SK-N-SH (cell line): ENCODE results near the gene ADCY10. TPM values are rescaled to one million over a fixed set of nuclear protein-coding genes. Genes with fewer than 3 reads are reported as not detected.

Experiments used
- CTCF ChIA-PET: fragments of 300-600, 350-600 bp; formaldehyde crosslinking; extraction: SDS; loops from one replicate; lab custom pipeline; 2021; lab: Yijun Ruan, JAX
- POLR2A ChIA-PET: fragments of 350-600 bp; sonication (Branson Sonifier 250); formaldehyde crosslinking; extraction: SDS; loops from one replicate; lab custom pipeline; 2020; ENCODE audit warnings: antibody characterized with exemption, inconsistent platforms; lab: Yijun Ruan, JAX
- DNase-seq: peaks from one replicate; pipeline ENCODE4 v3.0.0; 2012
- H2AFZ ChIP-seq: fragments of 200-600 bp; sonication (generic); 2 replicates; pipeline ENCODE4 v1.8.1; 2016; ENCODE audit warnings: antibody characterized with exemption, mild to moderate bottlenecking, low read depth
- H3F3A ChIP-seq: fragments of 200-600 bp; sonication (generic); replicated peaks from 2 replicates; pipeline ENCODE3; 2016; ENCODE audit warnings: antibody characterized with exemption, mild to moderate bottlenecking; ENCODE audit not compliant: insufficient read depth
- H3K27ac ChIP-seq, 2 experiments: fragments of 200-500 bp in 1 of 2; fragments of 200-600 bp in 1 of 2; sonication (Bioruptor generic) in 1 of 2; sonication (generic), shearing (Covaris generic) in 1 of 2; 2 replicates each; pipeline versions ENCODE4 v1.5.1 to v1.6.1; 2014 to 2016; ENCODE audit warnings: low read depth in 2 of 2, inconsistent platforms in 1 of 2, low read length in 1 of 2, mild to moderate bottlenecking in 1 of 2, mixed read lengths in 1 of 2
- H3K27me3 ChIP-seq: fragments of 200-600 bp; sonication (generic), shearing (Covaris generic); 2 replicates; pipeline ENCODE4 v1.6.1; 2016; ENCODE audit warnings: mixed run types; ENCODE audit not compliant: insufficient read depth
- H3K36me3 ChIP-seq, 2 experiments: fragments of 200-500 bp in 1 of 2; fragments of 200-600 bp in 1 of 2; sonication (Bioruptor generic) in 1 of 2; sonication (generic) in 1 of 2; replicated peaks in 1 of 2; 2 replicates each; pipeline versions ENCODE3 to v1.5.1; 2014 to 2016; ENCODE audit warnings: low read length in 1 of 2, mild to moderate bottlenecking in 1 of 2; ENCODE audit not compliant: insufficient read depth in 2 of 2, control insufficient read depth in 1 of 2
- H3K4me1 ChIP-seq, 2 experiments: fragments of 200-500 bp in 1 of 2; fragments of 200-600 bp in 1 of 2; sonication (Bioruptor generic) in 1 of 2; sonication (generic), shearing (Covaris generic) in 1 of 2; 2 replicates each; pipeline versions ENCODE4 v1.5.1 to v1.6.1; 2014 to 2016; ENCODE audit warnings: low read depth in 1 of 2, low read length in 1 of 2, mixed run types in 1 of 2; ENCODE audit not compliant: insufficient read depth in 2 of 2, control insufficient read depth in 1 of 2
- H3K4me2 ChIP-seq: fragments of 200-600 bp; sonication (generic), shearing (Covaris generic); 2 replicates; pipeline ENCODE4 v1.6.1; 2017; ENCODE audit warnings: mixed run types
- H3K4me3 ChIP-seq, 2 experiments: fragments of 200-500 bp in 1 of 2; fragments of 200-600 bp in 1 of 2; sonication (Bioruptor generic) in 1 of 2; sonication (generic), shearing (Covaris generic) in 1 of 2; 2 replicates each; pipeline versions ENCODE4 v1.5.1 to v1.8.1; 2014 to 2016; ENCODE audit warnings: low read depth in 2 of 2, inconsistent platforms in 1 of 2, low read length in 1 of 2, mild to moderate bottlenecking in 1 of 2, mixed read lengths in 1 of 2, moderate library complexity in 1 of 2
- H3K79me2 ChIP-seq: fragments of 200-600 bp; sonication (generic); 2 replicates; pipeline ENCODE4 v1.8.1; 2017; ENCODE audit warnings: mild to moderate bottlenecking; ENCODE audit not compliant: insufficient read depth
- H3K9ac ChIP-seq: fragments of 200-600 bp; sonication (generic); 2 replicates; pipeline ENCODE4 v1.6.1; 2017; ENCODE audit warnings: mixed run types
- H3K9me2 ChIP-seq: fragments of 200-600 bp; sonication (generic); 2 replicates; pipeline ENCODE4 v1.6.1; 2017; ENCODE audit warnings: mixed run types
- H3K9me3 ChIP-seq: fragments of 200-600 bp; sonication (generic); 2 replicates; pipeline ENCODE4 v1.6.1; 2017; ENCODE audit warnings: mixed run types, mild to moderate bottlenecking, moderate library complexity
- H4K20me1 ChIP-seq: fragments of 200-600 bp; sonication (generic); 2 replicates; pipeline ENCODE4 v1.6.1; 2017; ENCODE audit warnings: mild to moderate bottlenecking, mixed run types; ENCODE audit not compliant: insufficient read depth
- FOSL2 ChIP-seq: IDR thresholded peaks from 2 replicates; pipeline ENCODE4 v1.4.0; 2012; ENCODE audit warnings: low read depth, mild to moderate bottlenecking, moderate library complexity, borderline replicate concordance
- GATA2 ChIP-seq: sonication (generic); formaldehyde crosslinking; IDR thresholded peaks from 2 replicates; pipeline ENCODE4 v1.5.0; 2020; ENCODE audit warnings: mild to moderate bottlenecking, missing genetic modification reagents
- JUND ChIP-seq: IDR thresholded peaks from 2 replicates; pipeline ENCODE4 v1.4.0; 2012
- NFIC ChIP-seq: IDR thresholded peaks from 2 replicates; pipeline ENCODE4 v1.4.0; 2012; ENCODE audit warnings: borderline replicate concordance
- NRF1 ChIP-seq: IDR thresholded peaks from 2 replicates; pipeline ENCODE4 v1.6.1; 2012; ENCODE audit warnings: low read depth, mild to moderate bottlenecking, low read length
- RCOR1 ChIP-seq: fragments of 150-350 bp; IDR thresholded peaks from 2 replicates; pipeline ENCODE4 v1.6.1; 2017; ENCODE audit warnings: antibody characterized with exemption, low read length
- RFX5 ChIP-seq: IDR thresholded peaks from 2 replicates; pipeline ENCODE4 v1.6.1; 2012; ENCODE audit warnings: mild to moderate bottlenecking, improper control_type of control experiment, low read length
- SMC3 ChIP-seq: IDR thresholded peaks from 2 replicates; pipeline ENCODE4 v1.6.1; 2012; ENCODE audit warnings: low read depth, low read length, improper control_type of control experiment
- TAF1 ChIP-seq: IDR thresholded peaks from 2 replicates; pipeline ENCODE4 v1.6.1; 2012; ENCODE audit warnings: low read depth, mild to moderate bottlenecking, low read length, moderate library complexity, borderline replicate concordance
- TCF12 ChIP-seq: IDR thresholded peaks from 2 replicates; pipeline ENCODE4 v1.4.0; 2012
- TEAD4 ChIP-seq: IDR thresholded peaks from 2 replicates; pipeline ENCODE4 v1.4.0; 2012; ENCODE audit warnings: mild to moderate bottlenecking, borderline replicate concordance; ENCODE audit not compliant: insufficient read depth
- YY1 ChIP-seq: IDR thresholded peaks from 2 replicates; pipeline ENCODE4 v1.4.0; 2012; ENCODE audit warnings: low read depth, mild to moderate bottlenecking
- WGBS: methylation state at CpG from one replicate; pipeline ENCODE4 v1.1.6; 2017; ENCODE audit warnings: low lambda C conversion rate; 5-methylcytosine and 5-hydroxymethylcytosine counted together
- polyA plus RNA-seq, 3 experiments: library from polyadenylated mRNA; depleted of rRNA; stranded (reverse); fragments of >200 nt; gene quantifications; 2 replicates each; pipeline ENCODE4 v1.2.3, GENCODE V29; 2012
- TF ChIP-seq, protein P1 (sequence below): fragments of 200-600 bp; sonication (generic); IDR thresholded peaks from 2 replicates; pipeline ENCODE4 v1.6.1; 2017; ENCODE audit warnings: antibody characterized with exemption, mild to moderate bottlenecking, moderate library complexity
- TF ChIP-seq, protein P2 (sequence below): IDR thresholded peaks from 2 replicates; pipeline ENCODE4 v1.4.0; 2012; ENCODE audit warnings: low read depth, borderline replicate concordance
- TF ChIP-seq, protein P3 (sequence below): IDR thresholded peaks from 2 replicates; pipeline ENCODE4 v1.4.0; 2012; ENCODE audit warnings: low read depth, borderline replicate concordance
- TF ChIP-seq, protein P4 (sequence below): fragments of 150-350 bp; IDR thresholded peaks from 2 replicates; pipeline ENCODE4 v1.6.1; 2017; ENCODE audit warnings: antibody characterized with exemption, low read length, low read depth, borderline replicate concordance

ADCY10 gene
- polyA plus RNA-seq, 1 of the 3 experiments (the other 2 are of a cell fraction) = 0.10 TPM

DNA sequence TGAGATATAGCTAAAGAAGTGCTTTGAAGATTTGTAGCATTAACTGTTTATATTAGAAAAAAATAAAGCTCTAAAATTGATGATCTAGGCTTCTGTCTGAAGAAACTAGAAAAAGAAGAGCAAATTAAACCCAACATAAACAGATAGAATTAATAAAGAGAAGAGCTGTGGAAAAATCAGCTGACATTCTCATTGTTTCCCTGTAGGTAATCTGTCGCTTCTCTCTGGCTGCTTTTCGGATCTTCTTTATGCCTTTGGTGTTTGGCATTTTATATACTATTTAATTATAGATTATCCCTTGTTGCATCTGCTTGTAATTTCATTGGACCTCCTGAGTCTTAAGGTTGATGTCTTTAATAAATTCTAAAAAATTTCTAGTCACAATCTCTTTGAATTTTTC is 132.4 kb downstream of the ADCY10 start:
- Histone ChIP-seq H3K36me3 (peaks cover 36 to 62% of the 10 kb centered on the region in 2 experiments), H2AFZ (no peak overlapping the region)
- TF ChIP-seq, protein P1, sequence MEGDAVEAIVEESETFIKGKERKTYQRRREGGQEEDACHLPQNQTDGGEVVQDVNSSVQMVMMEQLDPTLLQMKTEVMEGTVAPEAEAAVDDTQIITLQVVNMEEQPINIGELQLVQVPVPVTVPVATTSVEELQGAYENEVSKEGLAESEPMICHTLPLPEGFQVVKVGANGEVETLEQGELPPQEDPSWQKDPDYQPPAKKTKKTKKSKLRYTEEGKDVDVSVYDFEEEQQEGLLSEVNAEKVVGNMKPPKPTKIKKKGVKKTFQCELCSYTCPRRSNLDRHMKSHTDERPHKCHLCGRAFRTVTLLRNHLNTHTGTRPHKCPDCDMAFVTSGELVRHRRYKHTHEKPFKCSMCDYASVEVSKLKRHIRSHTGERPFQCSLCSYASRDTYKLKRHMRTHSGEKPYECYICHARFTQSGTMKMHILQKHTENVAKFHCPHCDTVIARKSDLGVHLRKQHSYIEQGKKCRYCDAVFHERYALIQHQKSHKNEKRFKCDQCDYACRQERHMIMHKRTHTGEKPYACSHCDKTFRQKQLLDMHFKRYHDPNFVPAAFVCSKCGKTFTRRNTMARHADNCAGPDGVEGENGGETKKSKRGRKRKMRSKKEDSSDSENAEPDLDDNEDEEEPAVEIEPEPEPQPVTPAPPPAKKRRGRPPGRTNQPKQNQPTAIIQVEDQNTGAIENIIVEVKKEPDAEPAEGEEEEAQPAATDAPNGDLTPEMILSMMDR = no peak
- no peak for TF ChIP-seq NRF1
- no peak for TF ChIP-seq RFX5
- no peak for TF ChIP-seq RCOR1
- TF ChIP-seq SMC3 = no peak
- TF ChIP-seq GATA2 (CRISPR knock-in tag) = no peak
- no peak for TF ChIP-seq TCF12
- TF ChIP-seq NFIC = no peak
- no peak for TF ChIP-seq TEAD4
- TF ChIP-seq, protein P2, sequence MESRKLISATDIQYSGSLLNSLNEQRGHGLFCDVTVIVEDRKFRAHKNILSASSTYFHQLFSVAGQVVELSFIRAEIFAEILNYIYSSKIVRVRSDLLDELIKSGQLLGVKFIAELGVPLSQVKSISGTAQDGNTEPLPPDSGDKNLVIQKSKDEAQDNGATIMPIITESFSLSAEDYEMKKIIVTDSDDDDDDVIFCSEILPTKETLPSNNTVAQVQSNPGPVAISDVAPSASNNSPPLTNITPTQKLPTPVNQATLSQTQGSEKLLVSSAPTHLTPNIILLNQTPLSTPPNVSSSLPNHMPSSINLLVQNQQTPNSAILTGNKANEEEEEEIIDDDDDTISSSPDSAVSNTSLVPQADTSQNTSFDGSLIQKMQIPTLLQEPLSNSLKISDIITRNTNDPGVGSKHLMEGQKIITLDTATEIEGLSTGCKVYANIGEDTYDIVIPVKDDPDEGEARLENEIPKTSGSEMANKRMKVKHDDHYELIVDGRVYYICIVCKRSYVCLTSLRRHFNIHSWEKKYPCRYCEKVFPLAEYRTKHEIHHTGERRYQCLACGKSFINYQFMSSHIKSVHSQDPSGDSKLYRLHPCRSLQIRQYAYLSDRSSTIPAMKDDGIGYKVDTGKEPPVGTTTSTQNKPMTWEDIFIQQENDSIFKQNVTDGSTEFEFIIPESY = no peak
- no peak for TF ChIP-seq JUND
- no peak for TF ChIP-seq FOSL2
- TF ChIP-seq, protein P3, sequence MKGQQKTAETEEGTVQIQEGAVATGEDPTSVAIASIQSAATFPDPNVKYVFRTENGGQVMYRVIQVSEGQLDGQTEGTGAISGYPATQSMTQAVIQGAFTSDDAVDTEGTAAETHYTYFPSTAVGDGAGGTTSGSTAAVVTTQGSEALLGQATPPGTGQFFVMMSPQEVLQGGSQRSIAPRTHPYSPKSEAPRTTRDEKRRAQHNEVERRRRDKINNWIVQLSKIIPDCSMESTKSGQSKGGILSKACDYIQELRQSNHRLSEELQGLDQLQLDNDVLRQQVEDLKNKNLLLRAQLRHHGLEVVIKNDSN = no peak
- TF ChIP-seq TAF1 = no peak
- TF ChIP-seq YY1 = no peak
- TF ChIP-seq, protein P4, sequence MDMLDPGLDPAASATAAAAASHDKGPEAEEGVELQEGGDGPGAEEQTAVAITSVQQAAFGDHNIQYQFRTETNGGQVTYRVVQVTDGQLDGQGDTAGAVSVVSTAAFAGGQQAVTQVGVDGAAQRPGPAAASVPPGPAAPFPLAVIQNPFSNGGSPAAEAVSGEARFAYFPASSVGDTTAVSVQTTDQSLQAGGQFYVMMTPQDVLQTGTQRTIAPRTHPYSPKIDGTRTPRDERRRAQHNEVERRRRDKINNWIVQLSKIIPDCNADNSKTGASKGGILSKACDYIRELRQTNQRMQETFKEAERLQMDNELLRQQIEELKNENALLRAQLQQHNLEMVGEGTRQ = no peak
- TF ChIP-seq, all 33 proteins: peak for 0
- H3K9ac ChIP-seq = no peak overlapping the region
- 0 out of 2 replicates have a peak, but pooled peaks cover 7% of the 10 kb centered on the region for H3K9me3 ChIP-seq
- no peak overlapping the region for H3K27ac ChIP-seq
- no peaks in the 10 kb centered on the region for H3K27me3 ChIP-seq
- no peaks in the 10 kb centered on the region for H3K79me2 ChIP-seq
- WGBS = 97% methylated on average over 2 of the region's 2 CpGs
- no peak for DNase-seq
- no peak overlapping the region for H3K4me3 ChIP-seq
- H3K4me1 ChIP-seq = no peaks in the 10 kb centered on the region
- peaks cover 5% of the 10 kb centered on the region for H3F3A ChIP-seq
- ChIA-PET POLR2A (no interaction called here), CTCF (interaction anchor here (0.8 to 1.4 kb wide), 2 partner anchors 8 to 10 kb away, joined by 3 read pairs; no protein-coding TSS in a partner anchor)
- no peak overlapping the region for H3K4me2 ChIP-seq
- H4K20me1 ChIP-seq = no peaks in the 10 kb centered on the region
- no peaks in the 10 kb centered on the region for H3K9me2 ChIP-seq
